PC-9 (cell line): ENCODE results near the gene CENPC. TPM values are rescaled to one million over a fixed set of nuclear protein-coding genes. Genes with fewer than 3 reads are reported as not detected.

ENCODE experiments used
- BruUV-seq: library from RNA; stranded (reverse); fragments of 400-500 nt; replicated peaks from 2 replicates; lab custom pipeline; 2021; lab: Mats Ljungman, UMichigan
- CTCF ChIA-PET: fragments of 300-600 bp; sonication (Branson Sonifier 250); formaldehyde crosslinking; loops from one replicate; lab custom pipeline; 2022; ENCODE audit warnings: antibody characterized with exemption; lab: Charles Lee
- POLR2A ChIA-PET: fragments of 300-600 bp; sonication (Branson Sonifier 250); formaldehyde crosslinking; loops from one replicate; lab custom pipeline; 2022; ENCODE audit warnings: antibody characterized with exemption; ENCODE audit not compliant: unreplicated experiment; lab: Charles Lee
- DNase-seq, 2 experiments: peaks; one replicate each; pipeline versions ENCODE4 v3.0.0 to v3.0.0-alpha.2; 2015 to 2022; ENCODE audit warnings: mixed read lengths in 1 of 2
- H2AFZ ChIP-seq: fragments of 200-600 bp; sonication (generic); 2 replicates; pipeline ENCODE4 v1.8.1; 2017; ENCODE audit warnings: antibody characterized with exemption
- H3F3A ChIP-seq: fragments of 200-600 bp; sonication (generic); 2 replicates; pipeline ENCODE4 v1.8.1; 2017; ENCODE audit warnings: antibody characterized with exemption, mild to moderate bottlenecking, low read depth; ENCODE audit not compliant: insufficient read depth
- H3K27ac ChIP-seq: fragments of 200-600 bp; sonication (generic); 2 replicates; pipeline ENCODE4 v1.6.1; 2016; ENCODE audit warnings: mixed run types
- H3K27me3 ChIP-seq: fragments of 200-600 bp; sonication (generic); 2 replicates; pipeline ENCODE4 v1.6.1; 2016; ENCODE audit warnings: low read depth, mixed run types; ENCODE audit not compliant: insufficient read depth
- H3K36me3 ChIP-seq: fragments of 200-600 bp; sonication (generic); 2 replicates; pipeline ENCODE4 v1.6.1; 2016; ENCODE audit warnings: low read depth, mixed run types
- H3K4me1 ChIP-seq: fragments of 200-600 bp; sonication (generic); replicated peaks from 2 replicates; pipeline ENCODE4 v1.6.1; 2016; ENCODE audit warnings: mixed run types; ENCODE audit not compliant: insufficient read depth
- H3K4me2 ChIP-seq: fragments of 200-600 bp; sonication (generic); 2 replicates; pipeline ENCODE4 v1.6.1; 2017; ENCODE audit warnings: mixed run types
- H3K4me3 ChIP-seq: fragments of 200-600 bp; sonication (generic); 2 replicates; pipeline ENCODE4 v1.6.1; 2016; ENCODE audit warnings: mixed run types
- H3K79me2 ChIP-seq: fragments of 200-600 bp; sonication (generic); 2 replicates; pipeline ENCODE4 v1.6.1; 2017; ENCODE audit warnings: low read depth, mixed run types
- H3K9me2 ChIP-seq: fragments of 200-600 bp; sonication (generic); 2 replicates; pipeline ENCODE4 v1.8.1; 2017; ENCODE audit warnings: mild to moderate bottlenecking; ENCODE audit not compliant: insufficient read depth
- H3K9me3 ChIP-seq: fragments of 200-600 bp; sonication (generic); 2 replicates; pipeline ENCODE4 v1.8.1; 2016; ENCODE audit warnings: low read depth; ENCODE audit not compliant: insufficient read depth
- H4K20me1 ChIP-seq: fragments of 200-600 bp; sonication (generic); 2 replicates; pipeline ENCODE4 v1.8.1; 2017; ENCODE audit not compliant: insufficient read depth
- EZH2 ChIP-seq: fragments of 200-600 bp; sonication (generic); IDR thresholded peaks from 2 replicates; pipeline ENCODE4 v1.8.0; 2017; ENCODE audit warnings: antibody characterized with exemption, low read depth
- intact Hi-C: fragments of 100-400 bp; cut with micrococcal nuclease; formaldehyde crosslinking; loops from one replicate; pipeline ENCODE4 v1.10.0; 2022; ENCODE audit not compliant: unreplicated experiment
- total RNA-seq: library from RNA; stranded (reverse); gene quantifications from 2 replicates; pipeline ENCODE4 v1.2.3, GENCODE V29; 2021
- TF ChIP-seq, protein P1 (sequence below): fragments of 200-600 bp; sonication (generic); conservative IDR thresholded peaks from 2 replicates; pipeline ENCODE4 v1.6.1; 2017; ENCODE audit warnings: mixed run types, antibody characterized with exemption, mild to moderate bottlenecking, moderate library complexity

The CENPC gene
- total RNA-seq, 1 experiment from 2014 or later = 14.2 TPM

DNA sequence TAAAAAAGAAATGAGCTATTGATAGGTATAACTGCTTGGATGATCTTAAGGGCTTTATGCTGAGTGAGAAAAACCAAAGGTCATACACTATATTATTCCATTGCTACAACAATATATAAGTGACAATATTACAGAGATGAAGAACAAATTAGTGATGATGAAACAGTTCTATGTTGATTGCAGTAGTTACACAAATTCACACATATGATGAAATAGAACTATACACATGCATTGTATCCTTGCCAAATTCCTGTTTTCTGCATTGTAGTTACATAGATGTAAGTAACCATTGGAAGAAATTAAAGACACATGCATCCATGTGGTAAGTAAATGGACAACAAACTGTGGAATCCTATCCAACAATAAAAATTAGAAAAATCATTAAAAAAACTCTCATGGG, 76.5 kb downstream of the CENPC start:
- H3K79me2 ChIP-seq = no peaks in the 10 kb centered on the region
- POLR2A ChIA-PET = no interaction called here
- CTCF ChIA-PET = no interaction called here
- H2AFZ ChIP-seq = no peak overlapping the region
- no peaks in the 10 kb centered on the region for H4K20me1 ChIP-seq
- no peak overlapping the region for H3K4me3 ChIP-seq
- TF ChIP-seq EZH2 = no peak
- TF ChIP-seq, protein P1, sequence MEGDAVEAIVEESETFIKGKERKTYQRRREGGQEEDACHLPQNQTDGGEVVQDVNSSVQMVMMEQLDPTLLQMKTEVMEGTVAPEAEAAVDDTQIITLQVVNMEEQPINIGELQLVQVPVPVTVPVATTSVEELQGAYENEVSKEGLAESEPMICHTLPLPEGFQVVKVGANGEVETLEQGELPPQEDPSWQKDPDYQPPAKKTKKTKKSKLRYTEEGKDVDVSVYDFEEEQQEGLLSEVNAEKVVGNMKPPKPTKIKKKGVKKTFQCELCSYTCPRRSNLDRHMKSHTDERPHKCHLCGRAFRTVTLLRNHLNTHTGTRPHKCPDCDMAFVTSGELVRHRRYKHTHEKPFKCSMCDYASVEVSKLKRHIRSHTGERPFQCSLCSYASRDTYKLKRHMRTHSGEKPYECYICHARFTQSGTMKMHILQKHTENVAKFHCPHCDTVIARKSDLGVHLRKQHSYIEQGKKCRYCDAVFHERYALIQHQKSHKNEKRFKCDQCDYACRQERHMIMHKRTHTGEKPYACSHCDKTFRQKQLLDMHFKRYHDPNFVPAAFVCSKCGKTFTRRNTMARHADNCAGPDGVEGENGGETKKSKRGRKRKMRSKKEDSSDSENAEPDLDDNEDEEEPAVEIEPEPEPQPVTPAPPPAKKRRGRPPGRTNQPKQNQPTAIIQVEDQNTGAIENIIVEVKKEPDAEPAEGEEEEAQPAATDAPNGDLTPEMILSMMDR = no peak
- H3K36me3 ChIP-seq = no peaks in the 10 kb centered on the region; the same call in 1 of the 2 replicates
- H3K27me3 ChIP-seq = no peaks in the 10 kb centered on the region
- H3K4me2 ChIP-seq = no peak overlapping the region
- no peak for DNase-seq
- intact Hi-C loops = no loop called here
- H3K27ac ChIP-seq = no peak overlapping the region
- no peaks in the 10 kb centered on the region for H3K9me2 ChIP-seq
- no peaks in the 10 kb centered on the region for H3K9me3 ChIP-seq
- H3K4me1 ChIP-seq = no peaks in the 10 kb centered on the region
- BruUV-seq = no TSS peak
- H3F3A ChIP-seq = no peaks in the 10 kb centered on the region

DNA sequence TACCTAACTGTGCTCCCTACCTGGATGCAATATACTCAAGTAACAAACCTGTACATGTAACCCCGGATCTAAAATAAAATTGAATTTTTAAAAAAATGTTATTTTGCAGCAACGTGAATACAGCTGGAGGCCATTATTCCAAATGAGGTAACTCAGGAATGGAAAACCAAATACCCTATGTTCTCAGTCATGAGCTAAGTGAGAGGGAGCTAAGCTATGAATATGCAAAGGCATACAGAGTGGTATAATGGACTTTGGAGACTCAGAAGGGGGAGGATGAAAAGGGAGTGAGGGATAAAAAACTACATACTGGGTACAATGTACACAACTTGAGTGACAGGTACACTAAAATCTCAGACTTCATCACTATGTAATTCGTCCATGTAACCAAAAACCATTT, 78.6 kb downstream of the CENPC start:
- ChIA-PET CTCF (no interaction called here), POLR2A (no interaction called here)
- no peak overlapping the region for H3K27ac ChIP-seq
- no peaks in the 10 kb centered on the region for H3K9me3 ChIP-seq
- no peak overlapping the region for H3K4me3 ChIP-seq
- no peaks in the 10 kb centered on the region for H3F3A ChIP-seq
- H3K4me2 ChIP-seq = no peak overlapping the region
- no TSS peak for BruUV-seq
- H3K27me3 ChIP-seq = no peaks in the 10 kb centered on the region
- TF ChIP-seq, protein P1 = no peak
- TF ChIP-seq EZH2 = no peak
- H3K36me3 ChIP-seq = no peaks in the 10 kb centered on the region; the same call in 1 of the 2 replicates
- DNase-seq = no peak
- H3K9me2 ChIP-seq = no peaks in the 10 kb centered on the region
- no peaks in the 10 kb centered on the region for H3K4me1 ChIP-seq
- H4K20me1 ChIP-seq = no peaks in the 10 kb centered on the region
- H2AFZ ChIP-seq = no peak overlapping the region
- H3K79me2 ChIP-seq = no peaks in the 10 kb centered on the region
- intact Hi-C loops = no loop called here

DNA sequence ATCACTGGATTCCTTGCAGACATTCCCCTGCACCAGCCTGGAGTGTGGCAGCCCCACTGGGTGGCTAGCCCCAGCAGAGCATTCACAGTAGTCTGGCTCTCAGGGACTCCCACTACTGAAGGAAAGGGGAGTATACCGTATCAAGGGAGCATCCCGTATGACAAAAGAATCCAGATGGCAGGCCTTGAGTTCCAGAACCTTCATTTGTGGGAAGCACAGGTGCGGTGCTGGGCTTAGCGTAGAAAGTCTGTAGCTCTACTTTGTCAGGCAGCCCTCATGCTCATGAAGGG, 79.6 kb downstream of the CENPC start:
- Histone ChIP-seq H3K9me3 (no peaks in the 10 kb centered on the region), H3K4me2 (no peak overlapping the region), H3K4me3 (no peak overlapping the region), H2AFZ (no peak overlapping the region), H4K20me1 (no peaks in the 10 kb centered on the region), H3K9me2 (no peaks in the 10 kb centered on the region), H3K79me2 (no peaks in the 10 kb centered on the region), H3K36me3 (no peaks in the 10 kb centered on the region), H3K27ac (no peak overlapping the region), H3K27me3 (no peaks in the 10 kb centered on the region), H3K4me1 (no peaks in the 10 kb centered on the region), H3F3A (no peaks in the 10 kb centered on the region)
- intact Hi-C loops = no loop called here
- DNase-seq = no peak
- BruUV-seq = no TSS peak
- CTCF ChIA-PET = interaction anchor here (0.6 kb wide), 1 partner anchor 1713 kb away, joined by 4 read pairs; no protein-coding TSS in a partner anchor
- TF ChIP-seq EZH2 = no peak
- POLR2A ChIA-PET = no interaction called here

DNA sequence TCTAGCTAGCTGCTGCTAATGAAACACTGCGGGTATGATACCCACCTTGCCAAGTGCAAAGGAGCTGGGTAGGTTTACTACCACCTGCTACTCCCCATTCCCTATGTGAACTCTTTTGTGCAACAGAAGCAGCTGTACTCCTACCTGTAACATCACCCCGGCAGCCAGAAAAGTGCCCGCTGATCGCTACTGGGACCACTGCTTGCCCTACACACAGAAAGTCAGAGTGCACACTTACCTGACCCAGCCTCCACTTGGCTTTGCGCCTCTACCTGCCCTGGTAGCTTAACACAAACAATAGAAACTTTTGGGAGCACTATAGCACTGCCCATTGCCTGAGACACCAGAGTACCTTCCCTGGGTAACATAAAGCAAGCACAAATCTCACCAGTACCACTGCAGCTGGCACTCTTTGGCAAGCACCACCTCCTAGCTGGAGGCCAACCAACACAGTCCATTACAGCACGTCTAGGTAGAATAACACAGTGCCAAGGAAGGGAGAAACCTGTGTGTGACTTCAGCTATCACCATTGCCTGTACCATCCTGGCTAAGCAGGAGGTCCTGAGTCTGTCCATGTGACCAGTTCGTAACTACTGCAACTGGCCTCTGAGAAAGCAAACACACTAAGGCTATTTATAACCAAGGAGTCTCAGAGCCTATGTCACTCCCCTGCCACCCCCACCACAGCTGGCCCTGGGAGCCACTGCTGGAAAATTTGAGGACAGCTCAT, 80.1 kb downstream of the CENPC start:
- TF ChIP-seq, protein P1 = no peak
- TF ChIP-seq EZH2 = no peak
- Histone ChIP-seq H3K27ac (no peak overlapping the region), H2AFZ (no peak overlapping the region), H3K4me2 (no peak overlapping the region), H3K79me2 (no peaks in the 10 kb centered on the region), H3K4me1 (no peaks in the 10 kb centered on the region), H4K20me1 (no peaks in the 10 kb centered on the region), H3K9me3 (no peaks in the 10 kb centered on the region), H3K27me3 (no peaks in the 10 kb centered on the region), H3K4me3 (no peak overlapping the region), H3K9me2 (no peaks in the 10 kb centered on the region), H3F3A (no peaks in the 10 kb centered on the region), H3K36me3 (no peaks in the 10 kb centered on the region)
- intact Hi-C loops = no loop called here
- BruUV-seq = no TSS peak
- DNase-seq = no peak
- POLR2A ChIA-PET = no interaction called here
- CTCF ChIA-PET = interaction anchor here (0.6 kb wide), 1 partner anchor 1712 kb away, joined by 4 read pairs; no protein-coding TSS in a partner anchor
